CD4-positive, alpha-beta memory T cell (primary cell): ENCODE results near the gene FSIP1. TPM values are rescaled to one million over a fixed set of nuclear protein-coding genes. Genes with fewer than 3 reads are reported as not detected.

ENCODE experiments used
- CTCF ChIA-PET: fragments of 350-600 bp; sonication (Branson Sonifier 250); formaldehyde crosslinking; loops from one replicate; lab custom pipeline; 2021; ENCODE audit warnings: inconsistent platforms; ENCODE audit not compliant: partially characterized antibody; lab: Charles Lee
- POLR2A ChIA-PET: fragments of 350-600 bp; sonication (Branson Sonifier 250); formaldehyde crosslinking; loops from one replicate; lab custom pipeline; 2021; ENCODE audit not compliant: partially characterized antibody; lab: Charles Lee
- DNase-seq, 5 donors: peaks; one replicate each; pipeline versions ENCODE4 v3.0.0 to v3.0.0-alpha.2; 2020 to 2022; ENCODE audit warnings: mixed read lengths in 1 of 5
- H3K27ac ChIP-seq: one replicate; pipeline ENCODE4 v1.7.0; 2013; ENCODE audit warnings: low read depth, low read length
- H3K27me3 ChIP-seq: 2 replicates; pipeline ENCODE4 v1.7.0; 2013; ENCODE audit warnings: mild to moderate bottlenecking, low read length, moderate library complexity; ENCODE audit not compliant: insufficient read depth
- H3K36me3 ChIP-seq: 2 replicates; pipeline ENCODE4 v1.7.0; 2013; ENCODE audit warnings: mild to moderate bottlenecking, low read length, moderate library complexity; ENCODE audit not compliant: insufficient read depth
- H3K4me1 ChIP-seq: 2 replicates; pipeline ENCODE4 v1.7.0; 2013; ENCODE audit warnings: mild to moderate bottlenecking, low read length, moderate library complexity; ENCODE audit not compliant: insufficient read depth
- H3K4me3 ChIP-seq, 2 donors: one replicate each; pipeline ENCODE4 v1.7.0; 2013; ENCODE audit warnings: low read length in 2 of 2, mild to moderate bottlenecking in 1 of 2
- H3K9me3 ChIP-seq, 2 donors: one replicate each; pipeline ENCODE4 v1.7.0; 2013; ENCODE audit warnings: low read length in 2 of 2, control low read depth in 1 of 2; ENCODE audit not compliant: control insufficient read depth in 1 of 2
- H3K27ac Mint-ChIP-seq, 7 donors: one replicate each; pipeline ENCODE4 v1.8.0; 2020 to 2021; ENCODE audit warnings: mixed read lengths in 7 of 7, mild to moderate bottlenecking in 6 of 7, inconsistent platforms in 3 of 7, moderate library complexity in 3 of 7
- H3K27me3 Mint-ChIP-seq, 2 donors: one replicate each; pipeline ENCODE4 v1.8.0; 2020 to 2021; ENCODE audit warnings: mixed read lengths in 2 of 2
- H3K36me3 Mint-ChIP-seq, 2 donors: one replicate each; pipeline ENCODE4 v1.8.0; 2020 to 2021; ENCODE audit warnings: mixed read lengths in 2 of 2, inconsistent platforms in 1 of 2, mild to moderate bottlenecking in 1 of 2
- H3K4me1 Mint-ChIP-seq, 4 donors: one replicate each; pipeline ENCODE4 v1.8.0; 2020 to 2021; ENCODE audit warnings: mixed read lengths in 4 of 4, mild to moderate bottlenecking in 1 of 4
- H3K4me3 Mint-ChIP-seq, 8 donors: one replicate each; pipeline ENCODE4 v1.8.0; 2020 to 2021; ENCODE audit warnings: mixed read lengths in 8 of 8, mild to moderate bottlenecking in 7 of 8, moderate library complexity in 6 of 8, inconsistent platforms in 3 of 8
- H3K9me3 Mint-ChIP-seq, 8 donors: one replicate each; pipeline ENCODE4 v1.8.0; 2020 to 2021; ENCODE audit warnings: mixed read lengths in 8 of 8, mild to moderate bottlenecking in 5 of 8, inconsistent platforms in 3 of 8, moderate library complexity in 1 of 8
- intact Hi-C: fragments of 100-400 bp; cut with micrococcal nuclease; formaldehyde crosslinking; loops from one replicate; pipeline ENCODE4 v1.15.1; 2023
- polyA plus RNA-seq, 2 donors: library from polyadenylated mRNA; unstranded; fragments of 300-500 nt; fragmentation: Illumina TruSeq; gene quantifications; one replicate each; pipeline ENCODE4 v1.2.3, GENCODE V29; 2021
- total RNA-seq, 2 experiments: library from RNA; stranded (reverse); gene quantifications; one replicate each; pipeline ENCODE4 v1.2.3, GENCODE V29; 2021

The FSIP1 gene
- total and polyA plus RNA-seq, 4 experiments from 2014 or later: 0.47 to 1.6 (median 1.1) TPM

- ChIA-PET CTCF (interaction anchor here (0.7 to 4.5 kb wide), 13 partner anchors 12 to 813 kb away, joined by 3 to 35 read pairs (median 4); partner anchors contain the start of gene THBS1), POLR2A (interaction anchor here (0.7 to 3.8 kb wide), 17 partner anchors 10 to 679 kb away, joined by 3 to 17 read pairs (median 4); partner anchors contain the start of genes FSIP1 and THBS1)
- H3K27ac Mint-ChIP-seq: peak overlapping the region; percentile 96 to 99 (median 98)
- Histone ChIP-seq H3K36me3 (no peaks in the 10 kb centered on the region), H3K27me3 (no peaks in the 10 kb centered on the region), H3K9me3 (no peaks in the 10 kb centered on the region), H3K27ac (peak overlapping the region; percentile 62), H3K4me1 (peaks cover 72% of the 10 kb centered on the region), H3K4me3 (peak overlapping the region in 1 of 2 donors; percentile 16)
- DNase-seq: peak; percentile 63 to 87 (median 76)
- H3K4me1 Mint-ChIP-seq: peaks cover 57 to 70% (median 67%) of the 10 kb centered on the region in 4 donors
- intact Hi-C loops: loop anchor here (1.0 kb wide), 1 partner anchor 35 kb away; no protein-coding TSS in a partner anchor
- H3K27me3 Mint-ChIP-seq: no peaks in the 10 kb centered on the region
- H3K4me3 Mint-ChIP-seq: peak overlapping the region in 7 of 8 donors; percentile 3 to 81 (median 66)
- peaks cover 0 to 3% (median 0%) of the 10 kb centered on the region in 8 donors for H3K9me3 Mint-ChIP-seq
- peaks cover 0 to 9% of the 10 kb centered on the region in 2 donors for H3K36me3 Mint-ChIP-seq
Observed at GRCh38 chr15:39629371-39629770, 153.3 kb downstream of the FSIP1 start.

- Mint-ChIP-seq H3K27me3 (no peaks in the 10 kb centered on the region), H3K27ac (peak overlapping the region; percentile 96 to 99 (median 98)), H3K4me3 (peak overlapping the region in 7 of 8 donors; percentile 3 to 81 (median 66)), H3K4me1 (peaks cover 62 to 77% (median 74%) of the 10 kb centered on the region in 4 donors), H3K9me3 (peaks cover 0 to 3% (median 0%) of the 10 kb centered on the region in 8 donors), H3K36me3 (peaks cover 0 to 9% of the 10 kb centered on the region in 2 donors)
- Histone ChIP-seq H3K9me3 (no peaks in the 10 kb centered on the region), H3K4me1 (peaks cover 79% of the 10 kb centered on the region), H3K27me3 (no peaks in the 10 kb centered on the region), H3K4me3 (peak overlapping the region in 1 of 2 donors; percentile 16), H3K36me3 (no peaks in the 10 kb centered on the region), H3K27ac (peak overlapping the region; percentile 62)
- DNase-seq: no peak
- ChIA-PET CTCF (interaction anchor here (1.0 to 4.5 kb wide), 7 partner anchors 12 to 812 kb away, joined by 3 to 35 read pairs (median 8); no protein-coding TSS in a partner anchor), POLR2A (interaction anchor here (0.5 to 3.8 kb wide), 10 partner anchors 10 to 1176 kb away, joined by 3 to 17 read pairs (median 4); partner anchors contain the start of gene FSIP1)
- intact Hi-C loops: loop anchor here (1.0 kb wide), 1 partner anchor 34 kb away; no protein-coding TSS in a partner anchor
Observed at GRCh38 chr15:39628546-39629257, 153.9 kb downstream of the FSIP1 start.

GRCh38 chr15:39628144-39628508 is 154.5 kb downstream of the FSIP1 start:
- intact Hi-C loops: no loop called here
- DNase-seq: no peak
- POLR2A ChIA-PET: interaction anchor here (1.2 to 3.8 kb wide), 4 partner anchors 9 to 154 kb away, joined by 3 to 17 read pairs (median 4); partner anchors contain the start of gene FSIP1
- Mint-ChIP-seq H3K4me3 (peak overlapping the region in 6 of 8 donors; percentile 5 to 73 (median 59)), H3K27me3 (no peaks in the 10 kb centered on the region), H3K4me1 (peaks cover 68 to 83% (median 80%) of the 10 kb centered on the region in 4 donors), H3K36me3 (peaks cover 0 to 9% of the 10 kb centered on the region in 2 donors), H3K27ac (peak overlapping the region; percentile 92 to 99 (median 98)), H3K9me3 (peaks cover 0 to 4% (median 0%) of the 10 kb centered on the region in 8 donors)
- Histone ChIP-seq H3K27ac (peak overlapping the region; percentile 62), H3K27me3 (no peaks in the 10 kb centered on the region), H3K36me3 (no peaks in the 10 kb centered on the region), H3K4me1 (peaks cover 85% of the 10 kb centered on the region), H3K9me3 (no peaks in the 10 kb centered on the region), H3K4me3 (no peak overlapping the region)
- CTCF ChIA-PET: interaction anchor here (1.0 to 4.5 kb wide), 3 partner anchors 33 to 811 kb away, joined by 3 to 35 read pairs (median 26); no protein-coding TSS in a partner anchor

GRCh38 chr15:39627451-39628143 is 155.0 kb downstream of the FSIP1 start:
- intact Hi-C loops: no loop called here
- H3K4me3 ChIP-seq: no peak overlapping the region
- ChIA-PET CTCF (interaction anchor here (3.9 to 4.5 kb wide), 2 partner anchors 33 to 129 kb away, joined by 26 to 35 read pairs; no protein-coding TSS in a partner anchor), POLR2A (interaction anchor here (1.0 to 4.3 kb wide), 5 partner anchors 9 to 155 kb away, joined by 3 to 22 read pairs (median 4); partner anchors contain the start of gene FSIP1)
- peaks cover 0 to 4% (median 0%) of the 10 kb centered on the region in 8 donors for H3K9me3 Mint-ChIP-seq
- H3K27ac Mint-ChIP-seq: peak overlapping the region; percentile 92 to 99 (median 98)
- no peaks in the 10 kb centered on the region for H3K9me3 ChIP-seq
- H3K36me3 Mint-ChIP-seq: peaks cover 0 to 9% of the 10 kb centered on the region in 2 donors
- peaks cover 90% of the 10 kb centered on the region for H3K4me1 ChIP-seq
- H3K4me1 Mint-ChIP-seq: peaks cover 73 to 88% (median 85%) of the 10 kb centered on the region in 4 donors
- H3K36me3 ChIP-seq: no peaks in the 10 kb centered on the region
- H3K27ac ChIP-seq: peak overlapping the region; percentile 62
- H3K27me3 Mint-ChIP-seq: no peaks in the 10 kb centered on the region
- peak overlapping the region in 6 of 8 donors; percentile 5 to 73 (median 59) for H3K4me3 Mint-ChIP-seq
- DNase-seq: no peak
- no peaks in the 10 kb centered on the region for H3K27me3 ChIP-seq

GRCh38 chr15:39625856-39626255 is 156.8 kb downstream of the FSIP1 start:
- intact Hi-C loops: loop anchor here (2.0 kb wide), 5 partner anchors 15 to 157 kb away; partner anchors contain the start of genes FSIP1 and THBS1
- H3K27ac ChIP-seq: peak overlapping the region; percentile 70
- peaks cover 90% of the 10 kb centered on the region for H3K4me1 ChIP-seq
- POLR2A ChIA-PET: interaction anchor here (0.8 to 6.1 kb wide), 14 partner anchors 11 to 956 kb away, joined by 3 to 59 read pairs (median 12); partner anchors contain the start of genes FSIP1 and THBS1
- H3K9me3 ChIP-seq: no peaks in the 10 kb centered on the region
- peaks cover 0 to 4% (median 0%) of the 10 kb centered on the region in 8 donors for H3K9me3 Mint-ChIP-seq
- peaks cover 75 to 98% (median 89%) of the 10 kb centered on the region in 4 donors for H3K4me1 Mint-ChIP-seq
- H3K4me3 Mint-ChIP-seq: peak overlapping the region in 7 of 8 donors; percentile 27 to 86 (median 32)
- peaks cover 0 to 9% of the 10 kb centered on the region in 2 donors for H3K36me3 Mint-ChIP-seq
- no peaks in the 10 kb centered on the region for H3K27me3 ChIP-seq
- no peak for DNase-seq
- H3K36me3 ChIP-seq: no peaks in the 10 kb centered on the region
- no peaks in the 10 kb centered on the region for H3K27me3 Mint-ChIP-seq
- H3K27ac Mint-ChIP-seq: peak overlapping the region; percentile 98 to 100 (median 99)
- H3K4me3 ChIP-seq: no peak overlapping the region
- CTCF ChIA-PET: interaction anchor here (0.7 to 5.9 kb wide), 8 partner anchors 10 to 935 kb away, joined by 3 to 54 read pairs (median 4); no protein-coding TSS in a partner anchor

GRCh38 chr15:39625451-39625850 is 157.2 kb downstream of the FSIP1 start:
- Histone ChIP-seq H3K27ac (peak overlapping the region; percentile 70), H3K4me1 (peaks cover 86% of the 10 kb centered on the region), H3K27me3 (no peaks in the 10 kb centered on the region), H3K9me3 (no peaks in the 10 kb centered on the region), H3K36me3 (no peaks in the 10 kb centered on the region), H3K4me3 (no peak overlapping the region)
- CTCF ChIA-PET: interaction anchor here (0.7 to 5.9 kb wide), 11 partner anchors 9 to 935 kb away, joined by 3 to 54 read pairs (median 4); partner anchors contain the start of gene THBS1
- POLR2A ChIA-PET: interaction anchor here (0.8 to 6.1 kb wide), 20 partner anchors 11 to 1171 kb away, joined by 3 to 59 read pairs (median 8); partner anchors contain the start of genes FAM98B, FSIP1 and THBS1
- H3K27me3 Mint-ChIP-seq: no peaks in the 10 kb centered on the region
- peak overlapping the region in 7 of 8 donors; percentile 76 to 91 (median 81) for H3K4me3 Mint-ChIP-seq
- H3K27ac Mint-ChIP-seq: peak overlapping the region; percentile 98 to 100 (median 99)
- DNase-seq: no peak
- intact Hi-C loops: loop anchor here (2.0 kb wide), 5 partner anchors 15 to 157 kb away; partner anchors contain the start of genes FSIP1 and THBS1
- peaks cover 72 to 94% (median 85%) of the 10 kb centered on the region in 4 donors for H3K4me1 Mint-ChIP-seq
- peaks cover 0 to 9% of the 10 kb centered on the region in 2 donors for H3K36me3 Mint-ChIP-seq
- H3K9me3 Mint-ChIP-seq: peaks cover 0 to 4% (median 0%) of the 10 kb centered on the region in 8 donors
